Measurements from ENCODE around the gene GDI2.
"Not testable (repeated sequence)": the region's sequence is repeated elsewhere in the genome, so short reads cannot be mapped to it uniquely, and the experiment has no call there.

The GDI2 gene

DNA sequence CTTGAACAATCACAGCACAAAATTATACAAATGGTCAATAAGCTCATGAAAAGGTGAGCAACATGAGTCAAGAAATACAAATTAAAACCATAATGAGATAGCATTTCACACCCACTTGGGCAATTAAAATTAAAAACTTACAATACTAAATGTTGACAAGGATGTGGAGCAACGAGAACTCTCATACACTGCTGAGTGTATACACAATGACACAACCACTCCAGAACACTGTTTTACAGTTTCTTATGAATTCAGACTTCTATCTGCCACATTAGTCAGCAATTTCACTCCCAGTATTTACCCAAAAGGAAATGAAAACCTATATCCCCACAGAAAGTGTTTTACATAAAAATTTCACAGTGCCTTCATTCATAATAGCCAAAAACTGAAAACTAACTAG lies 31.1 kb downstream of the GDI2 start:
- no peak for DNase-seq (ENCODE audit: low read depth)

DNA sequence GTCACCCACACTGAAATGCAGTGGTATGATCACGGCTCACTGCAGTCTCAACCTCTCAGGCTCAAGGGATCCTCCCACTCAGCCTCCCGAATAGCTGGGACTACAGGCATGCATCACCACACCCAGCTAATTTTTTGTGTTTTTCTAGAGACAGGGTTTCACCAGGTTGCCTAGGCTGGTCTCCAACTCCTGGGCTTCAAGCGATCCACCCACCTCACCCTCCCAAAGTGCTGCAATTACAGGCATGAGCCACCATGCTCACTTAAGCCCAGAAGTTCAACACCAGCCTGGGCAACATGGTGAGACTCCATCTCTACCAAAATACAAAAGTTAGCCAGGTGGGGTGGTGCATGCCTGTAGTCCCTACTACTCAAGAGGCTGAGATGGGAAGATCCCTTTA lies 33.5 kb downstream of the GDI2 start:
- no peak for DNase-seq (ENCODE audit: low read depth)

DNA sequence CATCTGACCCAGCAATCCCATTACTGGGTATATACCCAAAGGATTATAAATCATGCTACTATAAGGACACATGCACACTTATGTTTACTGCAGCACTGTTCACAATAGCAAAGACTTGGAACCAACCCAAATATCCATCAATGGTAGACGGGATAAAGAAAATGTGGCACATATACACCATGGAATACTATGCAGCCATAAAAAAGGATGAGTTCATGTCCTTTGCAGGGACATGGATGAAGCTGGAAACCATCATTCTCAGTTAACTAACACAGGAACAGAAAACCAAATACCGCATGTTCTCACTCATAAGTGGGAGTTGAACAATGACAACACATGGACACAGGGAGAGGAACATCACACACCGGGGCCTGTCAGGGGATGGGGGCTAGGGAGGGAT lies 35.5 kb downstream of the GDI2 start:
- not testable (repeated sequence) for DNase-seq (ENCODE audit: low read depth)

DNA sequence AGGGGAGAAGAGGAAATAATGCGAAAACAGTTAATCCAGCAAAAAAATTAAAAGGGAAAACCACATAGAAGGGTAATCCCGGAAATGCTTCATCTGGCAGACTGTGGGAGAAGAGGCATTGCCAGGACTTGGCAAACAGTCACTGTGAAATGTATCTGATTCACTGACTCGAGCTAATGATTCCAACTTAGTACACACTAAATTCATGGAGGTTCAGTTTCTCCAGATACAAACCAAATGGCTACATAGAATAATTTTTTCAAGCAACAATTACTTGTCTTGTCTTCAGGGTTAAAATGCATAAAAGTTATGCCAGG lies 36.4 kb downstream of the GDI2 start:
- peak; percentile 75 for DNase-seq (ENCODE audit: low read depth)

DNA sequence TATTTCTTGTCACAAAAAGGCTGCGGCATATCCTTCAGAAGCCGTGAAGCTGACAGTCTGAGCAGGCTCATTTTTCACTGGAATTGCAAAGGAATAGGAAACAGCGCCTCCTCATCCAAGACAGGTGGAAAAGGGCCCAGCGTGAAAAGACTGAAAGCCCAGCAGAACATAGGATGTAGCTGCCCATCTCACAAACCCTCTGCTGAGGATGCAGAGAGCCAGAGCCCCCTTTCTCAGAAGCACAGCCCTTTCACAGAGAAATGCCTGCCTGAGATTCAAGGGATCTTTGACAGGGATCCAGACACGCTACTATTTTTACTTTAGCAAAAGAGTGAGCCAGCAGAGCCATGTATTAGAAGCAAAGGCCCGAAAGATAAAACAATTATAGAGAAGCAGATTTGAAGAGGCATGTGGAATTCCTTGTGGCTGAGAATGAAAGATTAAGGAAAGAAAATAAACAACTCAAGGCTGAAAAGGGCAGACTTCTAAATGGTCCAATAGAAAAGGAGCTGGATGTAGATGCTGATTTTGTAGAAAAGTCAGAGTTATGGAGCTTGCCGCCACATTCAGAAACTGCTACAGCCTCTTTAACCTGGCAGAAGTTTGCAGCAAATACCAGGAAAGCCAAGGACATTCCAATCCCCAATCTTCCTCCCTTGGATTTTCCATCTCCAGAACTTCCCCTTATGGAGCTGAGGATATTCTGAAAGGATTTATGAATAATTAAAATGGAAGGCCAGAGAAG lies 36.9 kb downstream of the GDI2 start:
- no peak for DNase-seq (ENCODE audit: low read depth)

DNA sequence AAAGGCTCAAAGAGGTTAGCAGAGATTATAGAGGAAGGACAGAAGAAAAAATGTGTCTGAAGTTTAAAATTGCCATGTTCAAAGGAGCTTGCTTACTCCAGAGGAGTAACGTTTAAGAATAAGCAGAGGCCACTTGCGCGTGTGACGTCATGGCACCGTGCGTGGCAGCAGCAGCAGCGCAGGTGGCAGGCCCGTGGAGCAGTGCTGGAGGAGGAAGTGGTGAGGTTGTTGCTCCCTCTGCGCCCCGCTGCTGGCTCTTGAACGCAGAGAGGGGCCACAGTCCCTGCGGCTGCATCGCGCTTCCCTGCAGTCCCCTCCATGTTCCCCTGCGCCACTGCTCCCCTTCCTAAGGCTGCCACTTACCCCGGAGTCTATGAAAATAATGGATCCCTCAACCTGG lies 37.5 kb downstream of the GDI2 start:
- DNase-seq (ENCODE audit: low read depth): no peak

DNA sequence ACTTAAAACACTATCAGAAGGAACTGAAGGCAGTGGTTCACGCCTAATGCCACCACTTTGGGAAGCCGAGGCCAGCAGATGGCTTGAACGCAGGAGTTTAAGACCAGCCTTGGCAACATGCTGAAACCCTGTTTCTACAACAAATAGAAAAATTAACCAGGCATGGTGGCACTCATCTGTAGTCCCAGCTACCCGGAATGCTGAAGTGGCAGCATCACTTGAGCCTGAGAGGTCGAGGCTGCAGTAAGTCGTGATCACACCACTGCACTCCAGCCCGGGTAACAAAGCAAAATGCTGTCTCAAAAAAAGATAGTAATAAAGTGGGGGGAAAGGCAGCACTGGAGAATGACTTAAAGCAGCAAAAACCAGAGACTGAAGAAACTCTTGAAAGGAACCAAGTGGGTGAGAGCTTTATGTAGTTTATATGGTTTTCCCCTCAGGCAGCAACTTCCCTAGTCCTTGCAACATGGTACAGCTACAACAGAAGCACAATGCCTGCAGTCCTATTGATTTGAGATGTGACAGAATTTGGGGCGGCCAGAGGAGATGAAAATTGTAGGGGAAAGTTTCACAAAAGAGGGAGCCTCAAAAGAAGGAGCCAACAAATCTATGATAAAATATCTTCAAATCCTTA lies 38.1 kb downstream of the GDI2 start:
- DNase-seq (ENCODE audit: low read depth): no peak

DNA sequence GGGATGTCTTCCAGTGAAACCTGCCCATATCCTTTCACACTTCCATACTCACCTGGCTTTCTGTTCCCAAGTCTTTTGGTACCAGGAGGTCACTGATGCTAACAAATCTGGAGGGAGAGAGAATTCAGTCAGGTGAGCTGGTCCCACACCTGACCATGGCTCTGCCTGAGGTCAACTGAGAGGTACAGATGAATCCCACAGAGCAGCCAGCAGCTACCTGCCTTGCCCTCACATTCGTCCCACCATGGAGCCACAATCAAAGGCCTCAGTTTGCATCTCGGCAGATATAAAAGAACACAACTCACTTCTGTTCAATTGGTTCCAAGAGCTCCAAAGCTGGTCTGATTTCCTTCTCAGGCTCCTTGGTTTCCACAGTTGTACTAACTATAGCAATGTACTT lies 47.0 kb downstream of the GDI2 start:
- no peak for DNase-seq (ENCODE audit: low read depth)

DNA sequence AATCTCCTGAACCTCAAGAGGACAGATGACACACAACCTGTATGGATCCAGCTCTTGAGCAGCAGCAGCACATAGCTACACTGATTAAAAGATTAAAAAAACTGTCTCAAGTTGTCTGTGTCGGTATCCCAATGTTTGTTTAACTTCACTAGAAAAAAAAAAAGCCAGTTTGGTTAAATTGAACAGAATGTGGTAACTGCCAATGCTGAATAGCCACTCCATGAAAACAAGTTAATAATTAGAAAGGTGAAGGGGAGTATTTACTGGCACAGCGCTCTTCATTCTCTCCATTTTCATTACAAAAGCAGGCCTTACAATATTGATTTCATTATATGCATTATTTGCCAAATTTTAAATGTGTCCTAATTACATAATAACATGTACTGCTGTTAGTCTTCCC lies 47.6 kb downstream of the GDI2 start:
- no peak for DNase-seq (ENCODE audit: low read depth)

DNA sequence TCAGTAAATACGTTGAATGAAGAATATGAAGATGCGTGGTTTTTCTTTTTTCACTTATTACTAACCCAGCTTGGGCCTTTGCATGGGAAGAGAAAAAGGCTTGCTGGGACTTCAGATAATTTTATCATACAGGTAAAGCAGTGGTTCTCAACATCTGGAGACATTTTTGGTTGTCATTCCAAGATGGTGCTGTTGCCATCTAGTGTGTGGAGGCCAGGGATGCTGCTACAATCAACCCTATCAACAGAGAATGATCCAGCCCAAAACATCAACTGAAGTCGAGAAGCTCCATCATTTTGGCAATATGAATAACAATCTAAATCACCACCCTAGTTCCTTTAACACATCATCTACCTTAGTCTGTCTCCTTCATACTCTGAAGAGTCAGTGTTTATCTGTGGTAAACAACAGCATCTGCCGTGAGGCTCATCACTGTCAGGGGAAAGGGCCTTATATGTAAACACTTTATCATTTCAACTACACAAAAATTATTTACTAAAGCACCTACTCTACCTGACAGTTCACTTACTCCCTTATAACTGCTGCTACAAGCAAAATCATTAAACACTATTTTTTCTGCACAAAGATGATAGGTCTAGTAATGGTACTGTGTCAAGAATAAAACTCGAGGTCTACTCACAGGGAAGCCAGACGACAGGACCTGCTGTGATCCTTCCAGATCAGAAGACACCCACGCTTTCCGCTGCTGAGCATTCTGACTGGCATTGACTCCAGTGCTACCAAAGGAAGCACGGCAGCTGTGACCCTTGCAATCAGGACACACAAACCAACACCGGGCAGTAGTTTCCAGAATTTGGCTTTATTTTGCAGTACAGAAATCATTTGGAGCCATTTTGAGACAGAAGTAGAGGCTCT lies 48.6 kb downstream of the GDI2 start:
- no peak for DNase-seq (ENCODE audit: low read depth)

DNA sequence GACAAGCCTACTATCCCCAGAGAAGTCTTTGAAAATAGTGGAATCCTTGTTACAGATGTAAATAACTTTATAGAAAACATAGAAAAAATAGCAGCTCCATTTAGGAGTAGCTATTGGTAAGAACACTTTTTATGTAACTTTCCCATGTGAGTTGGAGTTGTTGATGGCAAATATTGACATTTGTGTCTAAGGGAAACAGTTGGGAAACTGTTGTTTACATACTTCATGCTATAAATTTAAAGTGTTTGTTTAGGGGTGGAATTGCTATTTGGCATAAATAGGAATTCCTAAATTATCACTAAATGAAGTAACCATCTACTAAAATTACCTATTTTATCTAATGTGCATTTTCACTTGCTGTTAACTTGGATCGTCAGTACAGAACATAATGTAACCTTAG lies 50.7 kb downstream of the GDI2 start:
- no peak for DNase-seq (ENCODE audit: low read depth)

DNA sequence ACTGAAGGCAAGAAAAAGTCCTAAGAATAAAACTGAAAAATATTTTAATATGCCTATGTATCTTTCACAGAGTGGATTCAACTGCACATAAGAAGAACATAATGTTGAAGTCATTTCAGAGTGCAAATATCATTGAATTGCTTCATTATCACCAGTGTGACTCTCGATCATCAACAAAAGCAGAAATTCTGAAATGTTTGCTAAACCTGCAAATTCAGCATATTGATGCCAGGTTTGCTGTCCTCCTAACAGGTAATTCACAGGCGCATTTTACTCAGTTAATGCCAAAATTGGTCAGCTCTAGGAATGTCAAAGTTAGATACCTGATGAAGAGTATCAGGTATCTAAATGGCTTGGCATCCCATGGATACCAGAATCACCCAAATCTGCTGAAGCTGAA lies 52.0 kb downstream of the GDI2 start:
- no peak for DNase-seq (ENCODE audit: low read depth)

DNA sequence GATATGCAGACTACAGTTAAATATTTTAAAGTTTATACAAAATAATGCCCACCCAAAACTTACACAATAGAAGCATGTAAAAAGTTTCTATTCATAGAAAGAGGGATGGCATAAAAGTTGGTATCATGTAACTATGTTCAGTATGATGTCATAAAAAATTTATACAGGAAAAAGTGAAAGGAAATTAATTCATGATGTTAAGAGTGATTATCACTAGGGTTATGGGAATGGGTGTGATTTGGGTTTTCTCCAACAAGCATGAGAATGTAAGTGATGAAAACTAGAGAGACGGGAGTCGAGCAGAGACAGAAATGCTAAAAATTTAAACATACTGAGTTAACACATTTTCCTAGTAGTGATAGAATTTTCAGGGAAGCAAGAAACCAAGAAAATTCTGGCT lies 52.7 kb downstream of the GDI2 start:
- no peak for DNase-seq (ENCODE audit: low read depth)

DNA sequence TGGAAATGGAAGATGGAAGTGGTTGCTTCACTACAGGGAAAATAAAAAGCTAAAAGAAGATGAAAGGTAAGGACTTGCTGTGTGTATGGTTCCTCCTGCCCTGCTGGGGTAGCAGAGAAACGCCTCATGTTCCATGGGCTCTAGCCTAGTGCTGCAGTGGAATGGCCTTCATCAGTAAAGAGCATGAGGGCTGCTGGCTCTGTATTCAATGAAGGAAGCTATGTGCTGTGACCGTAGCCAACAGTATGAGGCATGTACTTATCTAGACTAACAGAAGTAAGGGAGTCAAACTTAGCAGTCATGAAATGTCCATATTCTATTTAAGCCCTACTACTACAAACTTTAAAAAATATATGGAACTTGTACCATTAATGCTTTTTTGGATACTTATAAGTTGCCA lies 54.3 kb downstream of the GDI2 start:
- DNase-seq (ENCODE audit: low read depth): no peak

DNA sequence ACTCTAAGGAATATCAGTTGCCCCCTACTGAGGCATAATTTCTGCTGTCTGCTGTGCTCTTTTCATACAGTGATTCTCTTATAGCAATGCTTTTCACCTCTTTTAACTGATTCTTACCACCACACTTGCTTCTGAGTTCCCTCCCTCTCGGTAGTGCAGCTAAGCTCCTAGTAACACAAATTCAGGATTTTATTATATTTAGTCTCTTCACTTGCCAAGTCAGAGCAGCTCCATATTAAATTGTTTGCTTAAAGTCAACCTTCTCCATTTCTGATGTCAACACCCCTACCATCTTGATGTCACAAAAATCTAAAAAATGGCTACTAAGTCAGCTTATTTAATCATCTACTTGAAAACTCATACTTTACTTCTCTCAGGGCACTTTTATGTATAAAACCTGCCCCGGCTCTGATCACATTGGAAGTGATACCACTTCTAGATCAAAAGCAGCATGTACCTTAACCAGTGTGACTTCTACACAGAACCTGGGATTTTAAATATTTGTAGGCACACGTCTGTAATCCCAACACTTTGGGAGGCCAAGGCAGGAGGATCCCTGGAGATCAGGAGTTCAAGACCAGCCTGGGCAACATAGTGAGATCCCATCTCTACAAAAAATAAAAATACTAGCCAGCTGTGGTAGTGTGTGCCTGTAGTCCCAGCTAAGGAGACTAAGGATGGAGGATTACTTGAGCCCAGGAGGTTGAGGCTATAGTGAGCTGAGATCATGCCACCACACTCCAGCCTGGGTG lies 55.3 kb downstream of the GDI2 start:
- no peak for DNase-seq (ENCODE audit: low read depth)

DNA sequence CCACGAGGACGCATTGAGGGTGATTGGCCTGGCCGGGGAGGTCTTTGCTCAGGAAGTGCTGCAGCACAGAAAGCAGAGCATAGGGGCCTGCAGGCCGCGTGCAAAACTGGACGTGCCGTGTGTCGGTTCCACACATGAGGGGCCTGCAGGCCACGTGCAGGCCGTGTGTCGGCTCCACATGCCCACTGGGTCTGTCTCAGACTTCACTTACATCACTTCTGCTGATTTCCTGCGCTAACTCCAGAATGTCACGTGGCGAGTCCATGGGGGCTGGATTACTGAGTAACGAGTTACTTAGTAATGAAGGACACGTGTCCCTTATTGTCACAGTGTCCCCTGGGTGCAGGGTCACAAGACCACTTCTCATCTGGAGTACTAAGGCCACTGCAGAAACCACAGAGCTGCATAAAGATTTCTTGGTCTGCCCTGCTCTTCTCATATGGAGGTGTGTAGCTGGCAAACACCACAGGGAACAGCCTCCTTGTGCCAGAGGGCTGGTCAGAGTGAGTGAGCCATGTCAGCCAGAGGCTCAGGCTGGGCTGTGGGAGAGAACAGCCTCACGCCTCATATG lies 60.8 kb downstream of the GDI2 start:
- no peak for DNase-seq (ENCODE audit: low read depth)

DNA sequence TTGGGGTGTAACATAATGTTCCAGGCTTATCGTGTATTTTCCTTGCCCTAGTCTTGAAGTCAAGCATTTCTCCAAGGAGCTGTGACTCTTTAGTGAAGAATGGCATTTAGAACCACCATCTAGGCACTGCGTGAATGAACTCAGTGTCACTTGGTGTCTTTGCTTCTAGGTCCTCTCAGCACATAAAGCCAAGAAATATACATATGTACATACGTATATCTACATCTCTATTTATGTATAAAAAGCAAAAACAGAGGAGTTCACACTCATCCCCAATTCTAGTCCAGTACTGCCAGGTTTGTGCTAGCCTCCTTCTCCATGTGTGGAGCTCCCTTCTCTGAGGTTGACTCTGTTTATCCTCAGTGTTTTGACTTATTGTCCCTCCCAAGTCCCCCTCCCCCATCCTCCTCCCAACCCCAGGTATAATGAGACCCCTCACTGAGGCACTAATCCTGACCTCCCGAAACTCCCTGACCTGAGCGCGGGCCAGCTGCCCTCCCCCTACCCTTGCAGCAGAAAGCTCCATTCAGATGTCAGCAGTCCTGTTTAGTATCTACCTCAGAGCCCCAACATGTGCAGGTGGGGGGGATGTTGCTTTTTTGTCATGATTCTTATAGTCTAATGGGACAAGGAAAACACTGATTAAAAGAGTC lies 61.5 kb downstream of the GDI2 start:
- no peak for DNase-seq (ENCODE audit: low read depth)

DNA sequence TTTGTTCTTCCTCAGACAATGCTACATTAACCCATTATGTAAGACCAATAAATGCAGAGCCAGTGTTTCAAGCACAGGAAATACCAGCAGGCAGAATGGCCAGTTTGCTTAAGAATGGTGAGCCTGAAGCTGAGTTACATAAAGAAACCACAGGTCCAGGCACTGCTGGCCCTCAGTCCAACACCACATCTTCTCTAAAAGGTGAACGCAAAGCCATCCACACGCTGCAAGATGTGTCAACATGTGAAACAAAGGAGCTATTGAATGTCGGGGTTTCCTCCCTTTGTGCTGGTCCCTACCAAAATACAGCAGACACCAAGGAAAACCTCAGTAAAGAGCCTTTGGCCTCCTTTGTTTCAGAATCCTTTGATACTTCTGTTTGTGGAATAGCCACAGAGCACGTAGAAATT lies 64.8 kb downstream of the GDI2 start:
- no peak for DNase-seq (ENCODE audit: low read depth)

DNA sequence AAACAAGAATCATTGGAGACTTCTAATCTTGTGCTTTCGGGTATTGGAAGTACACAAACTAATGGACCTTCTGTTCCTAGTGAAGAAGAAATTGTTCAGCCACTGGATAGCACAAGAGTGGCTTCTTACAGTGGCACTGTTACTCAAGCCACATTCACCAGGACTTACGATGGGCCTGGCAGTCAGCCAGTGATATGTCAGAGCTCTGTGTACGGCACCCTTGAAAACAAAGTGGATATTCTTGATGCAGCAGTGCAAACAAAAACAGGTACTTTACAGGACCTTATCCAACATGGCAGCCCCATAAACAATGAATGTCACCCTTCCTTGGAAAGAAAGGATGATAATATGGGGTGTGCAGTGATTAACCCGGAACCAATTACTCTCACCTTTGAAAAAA lies 67.0 kb downstream of the GDI2 start:
- DNase-seq (ENCODE audit: low read depth): no peak

DNA sequence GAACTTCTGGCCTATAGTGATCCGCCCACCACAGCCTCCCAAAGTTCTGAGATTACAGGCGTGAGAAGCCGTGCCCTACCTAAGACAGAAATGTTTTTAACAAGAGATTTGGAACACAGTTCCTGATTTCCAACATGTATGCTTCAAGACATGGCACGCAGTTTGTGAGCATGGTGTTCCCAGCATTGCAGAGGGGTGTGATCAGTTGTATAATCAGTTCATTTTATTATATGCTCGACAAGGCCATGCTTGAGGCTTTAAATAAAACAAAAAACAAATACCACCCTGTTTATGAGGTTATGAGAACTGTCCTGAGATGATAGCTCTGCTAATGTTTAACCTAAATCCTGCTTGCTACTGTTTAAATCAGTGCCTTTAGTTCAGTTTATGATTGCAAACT lies 68.4 kb downstream of the GDI2 start:
- no peak for DNase-seq (ENCODE audit: low read depth)

DNA sequence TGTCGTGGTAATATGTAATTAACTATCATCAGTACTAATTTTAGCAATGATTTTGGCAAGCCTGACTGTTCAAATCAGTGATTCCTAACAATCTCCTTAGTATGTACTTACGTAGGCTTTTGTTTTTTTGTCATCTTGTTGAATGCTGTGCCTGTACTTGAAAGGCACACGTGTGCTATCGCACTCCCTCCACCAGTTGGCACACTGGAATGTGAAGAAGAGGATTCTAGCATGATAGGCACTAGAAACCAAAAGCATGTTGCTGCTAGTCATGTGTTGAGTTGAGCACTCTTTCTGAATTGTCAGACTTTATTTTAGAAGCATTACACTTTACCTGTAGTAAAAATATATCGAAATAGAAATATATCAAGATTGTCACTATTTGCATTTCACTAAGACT lies 69.5 kb downstream of the GDI2 start:
- no peak for DNase-seq (ENCODE audit: low read depth)

DNA sequence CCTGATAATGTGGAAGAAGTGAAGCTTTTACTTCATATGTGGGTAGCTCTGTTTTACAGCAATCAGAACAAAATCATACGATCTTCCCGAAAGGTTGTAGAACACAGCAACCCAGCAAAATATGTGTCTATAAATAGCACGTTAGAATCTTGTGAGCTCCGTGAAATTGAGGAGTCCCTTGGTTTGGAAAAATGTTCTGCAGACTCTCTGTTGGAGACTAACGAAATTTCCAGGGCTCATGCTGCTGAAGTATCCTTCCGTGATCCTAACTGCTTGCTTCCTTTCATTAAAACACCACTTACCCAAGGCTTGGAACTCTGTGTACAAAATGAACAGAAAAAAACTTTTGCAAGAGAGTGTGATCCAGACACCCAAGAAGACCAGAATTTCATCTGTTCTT lies 71.1 kb downstream of the GDI2 start:
- DNase-seq (ENCODE audit: low read depth): no peak

Data from ELR (cell line).